ENCODE data around the gene GNAT2. TPM values are rescaled to one million over a fixed set of nuclear protein-coding genes. Genes with fewer than 3 reads are reported as not detected.

Gene GNAT2
- total RNA-seq, 1 donor from 2014 or later: 0.26 TPM

- FAIRE-seq: no peak
- Histone ChIP-seq H3K4me3 (ENCODE audit: low read depth, low read length) (peak overlapping the region; percentile 73), H3K36me3 (ENCODE audit: control insufficient read depth, insufficient read depth, low read length) (peaks cover 1% of the 10 kb centered on the region), H3K27me3 (ENCODE audit: control insufficient read depth, insufficient read depth, low read length) (no peaks in the 10 kb centered on the region)
- TF ChIP-seq, protein P1, sequence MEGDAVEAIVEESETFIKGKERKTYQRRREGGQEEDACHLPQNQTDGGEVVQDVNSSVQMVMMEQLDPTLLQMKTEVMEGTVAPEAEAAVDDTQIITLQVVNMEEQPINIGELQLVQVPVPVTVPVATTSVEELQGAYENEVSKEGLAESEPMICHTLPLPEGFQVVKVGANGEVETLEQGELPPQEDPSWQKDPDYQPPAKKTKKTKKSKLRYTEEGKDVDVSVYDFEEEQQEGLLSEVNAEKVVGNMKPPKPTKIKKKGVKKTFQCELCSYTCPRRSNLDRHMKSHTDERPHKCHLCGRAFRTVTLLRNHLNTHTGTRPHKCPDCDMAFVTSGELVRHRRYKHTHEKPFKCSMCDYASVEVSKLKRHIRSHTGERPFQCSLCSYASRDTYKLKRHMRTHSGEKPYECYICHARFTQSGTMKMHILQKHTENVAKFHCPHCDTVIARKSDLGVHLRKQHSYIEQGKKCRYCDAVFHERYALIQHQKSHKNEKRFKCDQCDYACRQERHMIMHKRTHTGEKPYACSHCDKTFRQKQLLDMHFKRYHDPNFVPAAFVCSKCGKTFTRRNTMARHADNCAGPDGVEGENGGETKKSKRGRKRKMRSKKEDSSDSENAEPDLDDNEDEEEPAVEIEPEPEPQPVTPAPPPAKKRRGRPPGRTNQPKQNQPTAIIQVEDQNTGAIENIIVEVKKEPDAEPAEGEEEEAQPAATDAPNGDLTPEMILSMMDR (IDR thresholded peaks at IDR 0.05; ENCODE audit: insufficient read depth, low read length, severe bottlenecking): no peak
- DNase-seq (ENCODE audit: low read depth): peak; percentile 31
Observed at GRCh38 chr1:109620401-109620791, 980 bp upstream of the GNAT2 start.

- DNase-seq (ENCODE audit: low read depth) (no peak), FAIRE-seq (no peak)
- Histone ChIP-seq H3K27me3 (ENCODE audit: control insufficient read depth, insufficient read depth, low read length) (no peaks in the 10 kb centered on the region), H3K4me3 (ENCODE audit: low read depth, low read length) (peak overlapping the region; percentile 73), H3K36me3 (ENCODE audit: control insufficient read depth, insufficient read depth, low read length) (peaks cover 1% of the 10 kb centered on the region)
- TF ChIP-seq, protein P1 (IDR thresholded peaks at IDR 0.05; ENCODE audit: insufficient read depth, low read length, severe bottlenecking): no peak
Observed at GRCh38 chr1:109618661-109619575, 498 bp downstream of the GNAT2 start.

- no peaks in the 10 kb centered on the region for H3K27me3 ChIP-seq (ENCODE audit: control insufficient read depth, insufficient read depth, low read length)
- TF ChIP-seq, protein P1 (IDR thresholded peaks at IDR 0.05; ENCODE audit: insufficient read depth, low read length, severe bottlenecking): no peak
- H3K4me3 ChIP-seq (ENCODE audit: low read depth, low read length): no peak overlapping the region
- DNase-seq (ENCODE audit: low read depth): peak; percentile 90
- FAIRE-seq: no peak
- no peaks in the 10 kb centered on the region for H3K36me3 ChIP-seq (ENCODE audit: control insufficient read depth, insufficient read depth, low read length)
Observed at GRCh38 chr1:109617291-109617801, 2.1 kb downstream of the GNAT2 start.

GRCh38 chr1:109616391-109616790 lies 3.0 kb downstream of the GNAT2 start:
- TF ChIP-seq, protein P1 (IDR thresholded peaks at IDR 0.05; ENCODE audit: insufficient read depth, low read length, severe bottlenecking): no peak
- no peaks in the 10 kb centered on the region for H3K27me3 ChIP-seq (ENCODE audit: control insufficient read depth, insufficient read depth, low read length)
- FAIRE-seq (no peak), DNase-seq (ENCODE audit: low read depth) (no peak)
- no peaks in the 10 kb centered on the region for H3K36me3 ChIP-seq (ENCODE audit: control insufficient read depth, insufficient read depth, low read length)
- H3K4me3 ChIP-seq (ENCODE audit: low read depth, low read length): no peak overlapping the region

DNA sequence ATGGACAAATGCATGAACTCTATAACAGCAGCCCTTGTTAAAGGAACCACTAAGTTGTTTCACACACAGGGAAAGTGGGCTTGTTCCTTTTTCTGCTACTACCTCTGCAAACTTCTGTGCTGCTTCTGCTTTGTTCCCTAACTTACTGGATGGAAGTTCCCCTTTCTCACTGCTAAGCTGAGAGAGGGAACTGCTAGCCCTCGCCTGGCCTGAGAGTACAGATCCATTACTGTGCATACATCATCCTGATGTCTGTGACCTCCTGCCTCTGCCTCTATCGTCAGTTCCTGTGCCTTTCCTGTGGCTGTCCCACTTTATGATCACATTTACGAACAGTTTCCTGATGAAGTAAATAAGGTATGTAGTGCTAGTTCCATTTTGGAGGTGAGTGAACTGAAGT lies 3.5 kb downstream of the GNAT2 start:
- no peak for DNase-seq (ENCODE audit: low read depth)
- no peaks in the 10 kb centered on the region for H3K36me3 ChIP-seq (ENCODE audit: control insufficient read depth, insufficient read depth, low read length)
- H3K4me3 ChIP-seq (ENCODE audit: low read depth, low read length): no peak overlapping the region
- TF ChIP-seq, protein P1 (IDR thresholded peaks at IDR 0.05; ENCODE audit: insufficient read depth, low read length, severe bottlenecking): no peak
- no peaks in the 10 kb centered on the region for H3K27me3 ChIP-seq (ENCODE audit: control insufficient read depth, insufficient read depth, low read length)
- no peak for FAIRE-seq
